Transverse colon (tissue), 4 donors: ENCODE measurements around the gene SSBP4.

Source experiments
- CTCF ChIP-seq, 5 experiments: fragments of 200-600 bp in 3 of 5; fragments of 450-650 bp in 2 of 5; sonication (generic) in 3 of 5; IDR thresholded peaks; 1 replicate in 2 of 5; 2 replicates in 3 of 5; pipeline ENCODE4 v1.5.1; 2016 to 2017; ENCODE audit warnings: antibody characterized with exemption in 5 of 5, inconsistent platforms in 3 of 5, mild to moderate bottlenecking in 2 of 5, moderate library complexity in 1 of 5
- EP300 ChIP-seq: sonication (generic); formaldehyde crosslinking; IDR thresholded peaks from one replicate; pipeline ENCODE4 v1.6.1; 2017; ENCODE audit warnings: antibody characterized with exemption, low read depth
- POLR2A ChIP-seq: fragments of 450-650 bp; IDR thresholded peaks from one replicate; pipeline ENCODE4 v1.6.1; 2016; ENCODE audit warnings: antibody characterized with exemption, mild to moderate bottlenecking, moderate library complexity
- POLR2AphosphoS5 ChIP-seq, 3 donors: sonication (generic); formaldehyde crosslinking; IDR thresholded peaks; one replicate each; pipeline ENCODE4 v1.6.1; 2016; ENCODE audit warnings: antibody characterized with exemption in 3 of 3

GRCh38 chr19:18385675-18386542 lies 33.3 kb upstream of the SSBP4 start, which contains the start of gene GDF15:
- no peak for TF ChIP-seq EP300
- peak; percentile 51 to 89 (median 76) for TF ChIP-seq CTCF (IDR thresholded peaks at IDR 0.05)
- peak; percentile 93 for TF ChIP-seq POLR2A
- peak; percentile 92 to 99 (median 98) for TF ChIP-seq POLR2AphosphoS5 (IDR thresholded peaks at IDR 0.05)
